ENCODE measurements around the gene LGI4. TPM values are rescaled to one million over a fixed set of nuclear protein-coding genes. Genes with fewer than 3 reads are reported as not detected.

The LGI4 gene
- total and polyA plus RNA-seq, 2 donors from 2014 or later: 5.1 to 7.5 TPM

DNA sequence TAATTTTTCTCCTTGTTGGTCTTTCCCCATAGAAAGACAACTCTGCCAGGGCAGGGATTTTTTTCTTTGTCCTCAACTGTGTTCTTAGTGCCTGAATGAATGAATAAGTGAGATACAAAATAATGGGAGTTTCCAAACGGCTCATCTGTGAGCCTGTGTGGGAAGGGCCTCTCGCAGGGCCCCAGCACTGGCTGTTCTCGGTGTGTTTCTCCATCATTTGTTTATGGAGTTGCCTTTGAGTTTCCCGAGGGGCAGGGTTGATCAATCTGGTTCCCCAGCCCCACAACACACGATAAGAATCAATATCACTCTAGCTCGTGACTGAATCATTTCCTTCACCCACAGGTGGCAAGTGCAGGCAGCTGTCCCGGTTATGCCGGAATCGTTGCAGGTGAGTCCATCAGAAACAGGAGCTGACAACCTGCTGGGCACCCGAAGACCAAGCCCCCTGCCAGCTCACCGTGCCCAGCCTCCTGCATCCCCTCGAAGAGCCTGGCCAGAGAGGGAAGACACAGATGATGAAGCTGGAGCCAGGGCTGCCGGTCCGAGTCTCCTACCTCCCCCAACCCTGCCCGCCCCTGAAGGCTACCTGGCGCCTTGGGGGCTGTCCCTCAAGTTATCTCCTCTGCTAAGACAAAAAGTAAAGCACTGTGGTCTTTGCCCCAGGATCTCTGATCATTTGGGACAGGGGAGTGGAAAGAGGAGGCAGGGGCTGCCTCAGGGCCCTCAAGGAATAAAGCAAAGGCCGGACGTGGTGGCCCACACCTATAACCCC, 34.5 kb upstream of the LGI4 start:
- TF ChIP-seq, protein P1, sequence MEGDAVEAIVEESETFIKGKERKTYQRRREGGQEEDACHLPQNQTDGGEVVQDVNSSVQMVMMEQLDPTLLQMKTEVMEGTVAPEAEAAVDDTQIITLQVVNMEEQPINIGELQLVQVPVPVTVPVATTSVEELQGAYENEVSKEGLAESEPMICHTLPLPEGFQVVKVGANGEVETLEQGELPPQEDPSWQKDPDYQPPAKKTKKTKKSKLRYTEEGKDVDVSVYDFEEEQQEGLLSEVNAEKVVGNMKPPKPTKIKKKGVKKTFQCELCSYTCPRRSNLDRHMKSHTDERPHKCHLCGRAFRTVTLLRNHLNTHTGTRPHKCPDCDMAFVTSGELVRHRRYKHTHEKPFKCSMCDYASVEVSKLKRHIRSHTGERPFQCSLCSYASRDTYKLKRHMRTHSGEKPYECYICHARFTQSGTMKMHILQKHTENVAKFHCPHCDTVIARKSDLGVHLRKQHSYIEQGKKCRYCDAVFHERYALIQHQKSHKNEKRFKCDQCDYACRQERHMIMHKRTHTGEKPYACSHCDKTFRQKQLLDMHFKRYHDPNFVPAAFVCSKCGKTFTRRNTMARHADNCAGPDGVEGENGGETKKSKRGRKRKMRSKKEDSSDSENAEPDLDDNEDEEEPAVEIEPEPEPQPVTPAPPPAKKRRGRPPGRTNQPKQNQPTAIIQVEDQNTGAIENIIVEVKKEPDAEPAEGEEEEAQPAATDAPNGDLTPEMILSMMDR (IDR thresholded peaks at IDR 0.05; ENCODE audit: borderline replicate concordance, extremely low read depth, insufficient read depth): no peak
- no peak overlapping the region for H3K4me3 ChIP-seq (ENCODE audit: low read length in 3 of 3)
- H3K4me1 ChIP-seq (ENCODE audit: control insufficient read depth in 2 of 3, insufficient read depth in 2 of 3, low read depth in 1 of 3, low read length in 3 of 3): no peaks in the 10 kb centered on the region
- peaks cover 0 to 16% (median 0%) of the 10 kb centered on the region in 3 donors for H3K9me3 ChIP-seq (ENCODE audit: control insufficient read depth in 2 of 3, insufficient read depth in 1 of 3, low read length in 3 of 3)
- intact Hi-C loops (cut with DNase I): no loop called here
- H3K27ac ChIP-seq (ENCODE audit: low read depth in 2 of 2, low read length in 2 of 2): no peak overlapping the region
- H3K27me3 ChIP-seq (ENCODE audit: control insufficient read depth, insufficient read depth, low read length): no peaks in the 10 kb centered on the region
- no peaks in the 10 kb centered on the region for H3K36me3 ChIP-seq (ENCODE audit: control insufficient read depth in 2 of 3, insufficient read depth in 3 of 3, low read length in 3 of 3)
- DNase-seq: no peak
- no peak overlapping the region for H3K9ac ChIP-seq (ENCODE audit: low read length in 3 of 3)
- no peak for FAIRE-seq

- Histone ChIP-seq H3K4me3 (ENCODE audit: low read length in 3 of 3) (no peak overlapping the region), H3K27ac (ENCODE audit: low read depth in 2 of 2, low read length in 2 of 2) (no peak overlapping the region)
Measured at GRCh38 chr19:35168196-35168595, 33.3 kb upstream of the LGI4 start.

GRCh38 chr19:35167251-35168119, 32.6 kb upstream of the LGI4 start:
- Histone ChIP-seq H3K27me3 (ENCODE audit: control insufficient read depth, insufficient read depth, low read length) (no peaks in the 10 kb centered on the region), H3K9me3 (ENCODE audit: control insufficient read depth in 2 of 3, insufficient read depth in 1 of 3, low read length in 3 of 3) (peaks cover 0 to 23% (median 0%) of the 10 kb centered on the region in 3 donors), H3K27ac (ENCODE audit: low read depth in 2 of 2, low read length in 2 of 2) (no peak overlapping the region), H3K4me1 (ENCODE audit: control insufficient read depth in 2 of 3, insufficient read depth in 2 of 3, low read depth in 1 of 3, low read length in 3 of 3) (no peaks in the 10 kb centered on the region), H3K36me3 (ENCODE audit: control insufficient read depth in 2 of 3, insufficient read depth in 3 of 3, low read length in 3 of 3) (no peaks in the 10 kb centered on the region), H3K4me3 (ENCODE audit: low read length in 3 of 3) (no peak overlapping the region), H3K9ac (ENCODE audit: low read length in 3 of 3) (no peak overlapping the region)
- TF ChIP-seq, protein P1 (IDR thresholded peaks at IDR 0.05; ENCODE audit: borderline replicate concordance, extremely low read depth, insufficient read depth): no peak
- intact Hi-C loops (cut with DNase I): no loop called here
- DNase-seq: no peak
- no peak for FAIRE-seq

More at GRCh38 chr19:35168196-35168595, 33.3 kb upstream of the LGI4 start:
- intact Hi-C loops (cut with DNase I): no loop called here
- H3K4me1 ChIP-seq (ENCODE audit: control insufficient read depth in 2 of 3, insufficient read depth in 2 of 3, low read depth in 1 of 3, low read length in 3 of 3): no peaks in the 10 kb centered on the region
- peaks cover 0 to 23% (median 0%) of the 10 kb centered on the region in 3 donors for H3K9me3 ChIP-seq (ENCODE audit: control insufficient read depth in 2 of 3, insufficient read depth in 1 of 3, low read length in 3 of 3)
- no peak overlapping the region for H3K9ac ChIP-seq (ENCODE audit: low read length in 3 of 3)
- TF ChIP-seq, protein P1 (IDR thresholded peaks at IDR 0.05; ENCODE audit: borderline replicate concordance, extremely low read depth, insufficient read depth): no peak
- no peaks in the 10 kb centered on the region for H3K36me3 ChIP-seq (ENCODE audit: control insufficient read depth in 2 of 3, insufficient read depth in 3 of 3, low read length in 3 of 3)
- FAIRE-seq (no peak), DNase-seq (no peak)
- no peaks in the 10 kb centered on the region for H3K27me3 ChIP-seq (ENCODE audit: control insufficient read depth, insufficient read depth, low read length)

All from kidney (tissue), 14 donors.